GM18861 (cell line): ENCODE data around the gene MYO10.

ENCODE experiments used
- ATAC-seq: cut with Tn5 transposase; IDR thresholded peaks from one replicate; pipeline ENCODE4 v1.9.1; 2021; ENCODE audit not compliant: unreplicated experiment

Gene MYO10

DNA sequence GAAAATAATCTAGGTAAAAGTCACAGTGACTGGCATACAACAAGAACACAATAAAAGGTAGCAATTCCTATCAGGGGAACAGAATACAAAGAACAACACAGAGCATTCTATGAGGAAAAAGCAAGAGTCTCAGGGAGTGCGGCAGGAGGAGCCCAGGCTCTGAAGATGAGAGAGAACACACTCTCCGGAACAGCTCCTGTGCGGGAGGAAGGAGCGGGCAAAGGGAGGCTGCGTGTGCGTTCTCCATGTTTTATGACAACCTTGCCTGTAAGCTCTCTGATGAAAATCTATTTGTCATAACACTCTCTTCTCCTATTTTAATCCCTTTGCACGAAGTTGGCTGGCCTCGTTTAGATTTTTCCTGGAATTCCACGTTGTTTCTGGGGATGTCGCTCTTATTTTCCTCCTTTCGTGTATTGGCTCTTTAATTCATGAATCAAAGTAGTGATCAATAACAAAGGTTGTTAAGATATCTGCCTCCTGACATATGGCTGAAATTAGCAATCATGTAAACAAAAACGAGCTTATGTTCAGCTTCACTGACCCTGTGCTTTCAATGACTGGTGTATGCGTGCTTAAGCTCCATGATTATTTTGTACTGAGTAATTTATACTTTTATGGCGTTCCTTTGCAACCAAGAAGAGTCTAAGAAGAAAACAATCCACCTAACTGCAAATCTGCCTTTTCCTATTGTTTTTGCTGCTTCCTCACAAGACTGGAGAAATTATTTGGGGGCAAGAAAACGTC, 109.5 kb downstream of the MYO10 start:
- no peak for ATAC-seq

- no peak for ATAC-seq
Measured at GRCh38 chr5:16819522-16820167, 116.4 kb downstream of the MYO10 start.

DNA sequence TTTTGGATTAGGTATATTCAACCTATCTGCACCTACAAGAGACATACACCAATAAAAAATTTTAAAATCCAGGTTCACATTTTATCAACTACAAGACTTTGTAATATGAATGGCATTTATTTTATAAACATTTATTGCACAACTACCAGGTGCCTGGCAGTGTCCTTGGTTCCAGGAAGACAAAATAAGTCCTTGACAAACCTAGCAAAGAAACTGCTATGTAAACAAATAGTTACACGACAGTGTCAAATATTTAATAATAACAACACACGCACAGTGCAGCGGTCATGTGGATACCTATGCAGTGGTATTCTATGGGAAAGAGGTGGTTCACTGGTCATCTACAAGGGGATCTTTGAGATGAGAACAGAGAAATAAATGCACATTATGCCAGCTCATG, 120.7 kb downstream of the MYO10 start:
- no peak for ATAC-seq

- no peak for ATAC-seq
Measured at GRCh38 chr5:16812911-16813310, 123.2 kb downstream of the MYO10 start.

GRCh38 chr5:16812448-16812847, 123.6 kb downstream of the MYO10 start:
- no peak for ATAC-seq

- ATAC-seq = no peak
Measured at GRCh38 chr5:16810208-16810854, 125.8 kb downstream of the MYO10 start.

GRCh38 chr5:16809395-16810207, 126.5 kb downstream of the MYO10 start:
- ATAC-seq = no peak

DNA sequence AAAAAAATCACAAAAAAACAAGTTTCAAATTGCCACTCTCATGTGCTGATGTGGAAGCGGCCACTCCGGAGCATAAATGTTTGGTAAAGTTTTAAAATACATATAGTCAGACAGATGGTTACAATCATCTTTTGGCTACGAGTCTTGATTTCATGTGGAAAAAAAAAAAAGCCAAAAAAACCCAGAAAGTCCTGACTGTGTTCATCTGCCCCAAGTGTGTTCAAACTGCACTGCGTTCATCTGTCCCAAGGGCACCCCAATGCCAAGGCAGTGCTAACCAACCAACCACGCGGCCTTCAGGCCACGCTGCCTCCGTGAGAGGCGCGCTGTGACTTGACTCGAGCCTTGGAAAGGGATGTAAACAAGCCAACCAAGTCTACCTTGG, 127.1 kb downstream of the MYO10 start:
- ATAC-seq = no peak

- ATAC-seq = no peak
Measured at GRCh38 chr5:16808021-16808420, 128.1 kb downstream of the MYO10 start.

DNA sequence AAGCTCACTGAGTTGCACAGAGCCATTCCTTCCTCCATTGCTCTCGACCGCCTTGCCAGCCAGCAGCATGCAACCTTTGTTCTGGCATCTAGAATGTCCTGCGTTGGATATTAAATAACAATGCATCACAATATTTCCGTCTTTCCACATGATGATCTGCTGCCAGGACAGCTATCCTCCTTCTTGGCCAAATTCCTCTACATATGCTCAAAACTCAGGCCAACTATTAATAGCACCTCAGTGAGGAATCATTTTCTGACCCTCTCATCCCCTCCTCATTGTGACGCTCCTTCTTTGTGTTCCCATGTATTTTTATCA, 128.6 kb downstream of the MYO10 start:
- no peak for ATAC-seq

GRCh38 chr5:16806711-16807546, 129.2 kb downstream of the MYO10 start:
- ATAC-seq = no peak

GRCh38 chr5:16805486-16805885, 130.6 kb downstream of the MYO10 start:
- no peak for ATAC-seq

DNA sequence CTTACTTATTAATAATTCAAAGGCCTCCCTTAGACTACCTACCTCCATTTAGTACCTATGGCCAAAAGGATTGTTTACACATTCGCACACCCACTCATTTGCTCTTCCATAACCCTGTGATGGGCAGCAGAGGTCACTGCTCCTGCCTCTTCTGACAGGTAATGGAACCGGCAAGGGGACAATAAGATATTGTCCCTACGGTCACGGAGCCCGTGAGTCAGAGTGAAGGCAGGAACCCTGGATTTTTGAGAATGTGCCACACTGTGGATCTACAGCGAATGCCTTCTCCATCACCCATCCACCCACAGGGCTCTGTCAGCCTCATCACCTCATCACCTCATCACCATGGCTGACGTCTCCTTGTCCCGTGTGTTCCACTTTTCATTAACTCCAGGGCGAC, 132.3 kb downstream of the MYO10 start:
- ATAC-seq = no peak

GRCh38 chr5:16800477-16800876, 135.6 kb downstream of the MYO10 start:
- no peak for ATAC-seq

DNA sequence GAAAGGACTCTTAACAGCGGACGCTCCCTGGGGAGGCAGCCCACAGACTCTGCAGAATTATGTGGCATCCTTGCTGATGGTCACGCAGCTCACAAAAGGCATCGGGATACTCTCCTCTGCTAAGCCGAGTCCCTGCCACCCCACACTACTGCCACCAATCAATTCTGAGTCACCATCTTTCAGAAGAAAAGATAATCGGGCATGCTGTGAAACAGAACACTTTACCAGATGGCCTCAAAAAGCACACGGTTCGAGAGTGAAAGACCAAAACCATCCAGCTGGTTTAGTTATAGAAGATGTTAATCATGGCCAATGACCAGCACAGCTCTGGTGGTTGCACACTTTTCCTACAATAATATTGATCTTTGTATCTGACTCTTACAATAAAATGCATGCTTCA, 136.3 kb downstream of the MYO10 start:
- no peak for ATAC-seq

GRCh38 chr5:16797951-16798350, 138.1 kb downstream of the MYO10 start:
- ATAC-seq = no peak

DNA sequence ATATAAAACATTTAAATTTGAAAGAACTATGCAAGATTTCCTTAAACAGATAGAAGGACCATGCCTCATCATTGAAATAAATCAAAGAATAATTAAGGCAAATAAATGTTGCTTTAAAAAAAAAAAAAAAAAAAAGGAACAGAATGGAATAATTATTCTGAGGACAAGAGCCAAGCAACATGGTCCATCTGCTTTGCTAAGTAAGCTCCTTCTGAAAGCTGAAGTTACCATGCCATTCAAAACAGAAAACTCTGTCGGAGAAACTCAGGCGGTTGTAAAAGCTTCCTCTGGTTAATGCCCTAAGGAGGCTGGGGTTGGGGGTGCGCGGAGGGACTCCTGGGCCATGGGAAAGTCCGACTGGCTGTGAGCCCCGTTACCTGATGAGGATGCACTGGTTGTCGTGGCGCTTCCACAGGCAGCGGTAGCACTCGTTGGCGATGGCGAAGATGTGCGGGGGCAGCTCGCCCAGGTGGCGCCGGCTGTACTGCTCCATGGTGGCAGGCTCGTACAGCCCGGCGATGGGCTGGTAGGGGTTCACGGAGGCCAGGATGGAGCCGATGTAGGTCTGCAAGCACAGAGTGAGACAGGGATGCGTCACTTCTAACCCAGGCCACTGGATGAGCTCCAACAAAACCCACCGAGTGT, 141.7 kb downstream of the MYO10 start:
- ATAC-seq = no peak

DNA sequence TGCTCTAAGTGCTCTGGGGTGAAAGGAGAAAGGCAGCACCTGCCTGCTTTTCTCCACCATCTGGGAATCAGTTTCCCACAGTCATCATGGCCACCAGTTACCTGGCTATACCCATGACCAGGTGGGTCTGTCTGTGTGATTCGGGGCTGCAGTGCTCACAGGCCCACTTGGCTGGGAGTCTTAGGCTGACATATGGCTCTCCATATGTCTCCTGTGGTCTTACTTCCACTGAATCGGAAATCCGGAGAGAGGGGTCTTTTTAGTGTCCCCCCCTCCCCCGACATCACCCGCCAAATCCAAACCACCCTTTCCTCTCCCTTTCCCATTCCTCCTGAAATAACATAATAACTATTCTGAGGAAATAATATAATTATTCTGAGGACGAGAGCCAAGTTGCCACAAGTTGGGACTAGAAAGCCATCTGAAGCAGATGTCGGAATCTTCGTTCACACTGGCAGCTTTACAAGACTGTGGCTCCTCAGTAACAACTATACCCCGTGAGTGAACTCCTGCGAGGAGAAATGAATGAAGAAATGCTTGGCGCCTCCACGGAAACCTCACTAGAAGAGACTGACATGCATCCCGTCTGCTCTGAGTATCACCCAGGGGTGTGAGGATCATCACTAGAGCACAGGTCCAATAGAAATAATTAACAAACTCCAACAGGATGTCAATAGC, 143.4 kb downstream of the MYO10 start:
- ATAC-seq = no peak

DNA sequence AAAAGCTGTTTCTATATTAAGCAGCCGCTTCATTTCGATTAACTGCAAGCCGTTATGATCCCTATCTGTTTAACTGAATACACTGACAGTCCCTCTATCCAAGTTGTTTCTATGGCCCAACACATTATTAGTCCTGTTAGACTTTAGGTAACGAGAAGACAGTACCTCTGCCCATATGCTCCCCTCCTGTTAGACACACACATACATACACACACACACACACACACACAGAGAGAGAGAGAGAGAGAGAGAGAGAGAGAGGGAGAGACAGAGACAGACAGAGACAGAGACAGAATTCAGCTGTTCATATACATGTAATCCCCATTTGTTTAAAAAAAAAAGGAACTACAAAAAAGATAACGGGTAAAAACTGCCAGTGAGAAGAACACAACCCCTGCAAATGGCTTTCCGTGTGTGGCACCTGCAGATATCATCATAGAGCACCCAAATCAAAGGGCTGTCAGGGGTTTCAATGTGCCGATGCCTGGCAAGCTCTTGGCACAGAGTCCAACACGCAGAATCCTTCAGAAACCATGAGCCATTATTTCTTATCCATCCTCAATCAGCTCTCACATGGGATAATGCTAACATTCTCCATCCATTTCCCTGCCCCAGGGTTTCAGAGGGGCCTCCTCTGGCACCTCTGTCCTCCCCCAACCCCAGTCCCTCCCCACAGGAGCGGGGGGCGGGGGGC, 144.0 kb downstream of the MYO10 start:
- no peak for ATAC-seq
